Smooth muscle cell (in vitro differentiated cells): ENCODE data around the gene C4orf50. TPM values are rescaled to one million over a fixed set of nuclear protein-coding genes. Genes with fewer than 3 reads are reported as not detected.

ENCODE experiments used
- DNase-seq: peaks from one replicate; lab custom pipeline; 2025; ENCODE audit not compliant: unreplicated experiment; lab: John Stamatoyannopoulos, UW
- H2AFZ ChIP-seq: fragments of 200-600 bp; sonication (generic); 2 replicates; pipeline ENCODE4 v1.6.0; 2016; ENCODE audit warnings: antibody characterized with exemption, low read depth, mild to moderate bottlenecking
- H3F3A ChIP-seq: fragments of 200-600 bp; sonication (generic); 2 replicates; pipeline ENCODE4 v1.6.0; 2017; ENCODE audit warnings: antibody characterized with exemption, low read depth
- H3K27ac ChIP-seq: fragments of 200-600 bp; sonication (generic); 2 replicates; pipeline ENCODE4 v1.5.1; 2016; ENCODE audit warnings: low read depth, mild to moderate bottlenecking
- H3K27me3 ChIP-seq: fragments of 200-600 bp; sonication (generic); 2 replicates; pipeline ENCODE4 v1.6.1; 2016; ENCODE audit warnings: low read depth, mild to moderate bottlenecking
- H3K36me3 ChIP-seq: fragments of 200-600 bp; sonication (generic); 2 replicates; pipeline ENCODE4 v1.5.1; 2016; ENCODE audit warnings: low read depth
- H3K4me1 ChIP-seq: fragments of 200-600 bp; sonication (generic); 2 replicates; pipeline ENCODE4 v1.5.1; 2016; ENCODE audit warnings: low read depth
- H3K4me2 ChIP-seq: fragments of 200-600 bp; sonication (generic); 2 replicates; pipeline ENCODE4 v1.6.0; 2016; ENCODE audit warnings: mild to moderate bottlenecking
- H3K4me3 ChIP-seq: fragments of 200-600 bp; sonication (generic); 2 replicates; pipeline ENCODE4 v1.5.1; 2016; ENCODE audit warnings: mild to moderate bottlenecking
- H3K79me2 ChIP-seq: fragments of 200-600 bp; sonication (generic); 2 replicates; pipeline ENCODE4 v1.6.0; 2016; ENCODE audit warnings: low read depth, mild to moderate bottlenecking
- H3K9ac ChIP-seq: fragments of 200-600 bp; sonication (generic); 2 replicates; pipeline ENCODE4 v1.6.0; 2016; ENCODE audit warnings: low read depth
- H3K9me3 ChIP-seq: fragments of 200-600 bp; sonication (generic); replicated peaks from 2 replicates; pipeline ENCODE4 v1.5.1; 2016; ENCODE audit warnings: low read depth
- H4K20me1 ChIP-seq: fragments of 200-600 bp; sonication (generic); 2 replicates; pipeline ENCODE4 v1.6.0; 2016; ENCODE audit warnings: low read depth
- WGBS: methylation state at CpG from one replicate; pipeline ENCODE4 v1.1.7; 2016; ENCODE audit warnings: low lambda C conversion rate; 5-methylcytosine and 5-hydroxymethylcytosine counted together
- polyA plus RNA-seq: library from polyadenylated mRNA; unstranded; fragments of >200 nt; fragmentation: Nextera tagmentation; extraction: Ambion mirVana; gene quantifications from 2 replicates; pipeline ENCODE4 v1.2.1, GENCODE V29; 2016
- total RNA-seq: library from RNA; depleted of rRNA; stranded (reverse); fragments of >200 nt; gene quantifications from 2 replicates; pipeline ENCODE4 v1.2.3, GENCODE V29; 2014
- TF ChIP-seq, protein P1 (sequence below): fragments of 200-600 bp; sonication (generic); IDR thresholded peaks from 2 replicates; pipeline ENCODE4 v1.5.1; 2017; ENCODE audit warnings: borderline replicate concordance, mild to moderate bottlenecking, antibody characterized with exemption; ENCODE audit not compliant: insufficient read depth, poor library complexity, severe bottlenecking

C4orf50 gene
- total and polyA plus RNA-seq, 2 experiments from 2014 or later: not detected

DNA sequence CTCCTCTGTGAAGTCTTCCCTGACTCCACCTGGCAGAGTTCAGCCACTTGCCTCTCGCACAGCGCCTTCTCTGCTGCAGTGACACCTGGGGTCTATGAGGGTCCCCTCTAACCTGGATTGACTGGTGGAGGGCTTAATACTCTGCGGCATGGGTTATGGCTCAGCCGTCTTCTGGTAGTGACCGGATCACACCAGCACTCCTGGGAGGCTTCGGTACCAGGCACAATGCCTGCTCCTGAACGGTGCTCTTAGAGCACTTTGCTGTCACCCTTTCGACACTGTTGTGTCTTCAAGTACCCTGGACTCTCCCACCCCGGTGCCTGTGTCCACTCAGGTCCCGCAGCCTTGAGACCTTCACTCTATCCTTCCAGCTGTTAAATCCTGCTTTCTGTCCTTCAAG is 50.0 kb downstream of the C4orf50 start:
- H3K27ac ChIP-seq: no peak overlapping the region

DNA sequence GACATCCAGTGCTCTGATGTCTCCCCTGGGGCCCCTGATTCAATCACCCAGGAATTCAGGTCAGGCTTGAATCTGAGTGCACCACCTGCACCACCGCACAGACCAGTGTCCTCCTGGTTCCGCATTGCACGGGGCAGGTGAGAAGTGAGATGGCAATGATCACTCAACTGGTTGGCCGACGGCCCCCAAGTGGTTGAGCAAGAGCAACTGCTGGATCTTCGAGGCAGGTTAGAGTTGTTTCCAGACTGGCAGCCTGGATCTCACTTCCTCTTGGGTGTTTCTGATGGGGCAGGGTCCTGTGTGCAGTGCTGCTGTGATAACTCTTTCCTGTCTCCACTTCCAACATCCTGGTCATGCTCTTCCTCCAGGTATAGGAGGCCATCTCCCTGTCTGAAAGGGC is 50.4 kb downstream of the C4orf50 start:
- no peaks in the 10 kb centered on the region for H3K9me3 ChIP-seq

More for the DNA sequence above, 50.0 kb downstream of the C4orf50 start:
- Histone ChIP-seq H3K36me3 (no peaks in the 10 kb centered on the region), H2AFZ (no peak overlapping the region), H4K20me1 (no peaks in the 10 kb centered on the region), H3K4me3 (no peak overlapping the region), H3K4me1 (no peaks in the 10 kb centered on the region), H3K27me3 (peaks cover 7% of the 10 kb centered on the region), H3K4me2 (no peak overlapping the region), H3K9me3 (no peaks in the 10 kb centered on the region), H3F3A (no peaks in the 10 kb centered on the region), H3K9ac (no peak overlapping the region), H3K79me2 (no peaks in the 10 kb centered on the region)
- 89% methylated on average over 10 of the region's 10 CpGs for WGBS
- DNase-seq: no peak
- TF ChIP-seq, protein P1, sequence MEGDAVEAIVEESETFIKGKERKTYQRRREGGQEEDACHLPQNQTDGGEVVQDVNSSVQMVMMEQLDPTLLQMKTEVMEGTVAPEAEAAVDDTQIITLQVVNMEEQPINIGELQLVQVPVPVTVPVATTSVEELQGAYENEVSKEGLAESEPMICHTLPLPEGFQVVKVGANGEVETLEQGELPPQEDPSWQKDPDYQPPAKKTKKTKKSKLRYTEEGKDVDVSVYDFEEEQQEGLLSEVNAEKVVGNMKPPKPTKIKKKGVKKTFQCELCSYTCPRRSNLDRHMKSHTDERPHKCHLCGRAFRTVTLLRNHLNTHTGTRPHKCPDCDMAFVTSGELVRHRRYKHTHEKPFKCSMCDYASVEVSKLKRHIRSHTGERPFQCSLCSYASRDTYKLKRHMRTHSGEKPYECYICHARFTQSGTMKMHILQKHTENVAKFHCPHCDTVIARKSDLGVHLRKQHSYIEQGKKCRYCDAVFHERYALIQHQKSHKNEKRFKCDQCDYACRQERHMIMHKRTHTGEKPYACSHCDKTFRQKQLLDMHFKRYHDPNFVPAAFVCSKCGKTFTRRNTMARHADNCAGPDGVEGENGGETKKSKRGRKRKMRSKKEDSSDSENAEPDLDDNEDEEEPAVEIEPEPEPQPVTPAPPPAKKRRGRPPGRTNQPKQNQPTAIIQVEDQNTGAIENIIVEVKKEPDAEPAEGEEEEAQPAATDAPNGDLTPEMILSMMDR: no peak

DNA sequence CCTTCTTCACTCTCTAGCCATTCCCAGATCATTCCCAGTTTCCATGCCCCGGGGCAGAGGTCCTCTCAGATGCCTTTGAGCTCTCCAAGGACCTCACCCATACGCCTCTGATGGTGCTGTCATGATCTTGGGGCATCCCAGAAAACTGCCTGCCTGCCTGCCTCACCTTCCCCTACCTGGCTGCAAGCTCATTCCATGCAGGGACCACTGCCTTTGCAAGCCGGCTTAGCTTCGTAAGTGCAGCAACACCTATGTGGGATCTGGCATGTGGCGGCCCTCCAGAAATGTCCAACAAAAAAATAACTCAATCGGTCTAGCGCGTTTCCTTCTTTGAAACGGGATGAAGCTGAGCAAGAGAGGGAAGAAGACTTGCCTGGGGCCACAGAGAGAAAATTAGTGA is 53.0 kb downstream of the C4orf50 start:
- no peaks in the 10 kb centered on the region for H3F3A ChIP-seq
- no peaks in the 10 kb centered on the region for H3K9me3 ChIP-seq
- H4K20me1 ChIP-seq: no peaks in the 10 kb centered on the region
- DNase-seq: no peak
- no peak overlapping the region for H2AFZ ChIP-seq
- H3K9ac ChIP-seq: no peak overlapping the region
- H3K36me3 ChIP-seq: no peaks in the 10 kb centered on the region
- H3K27me3 ChIP-seq: peaks cover 7% of the 10 kb centered on the region
- H3K4me3 ChIP-seq: no peak overlapping the region
- H3K4me1 ChIP-seq: no peaks in the 10 kb centered on the region
- H3K27ac ChIP-seq: no peak overlapping the region
- no peak overlapping the region for H3K4me2 ChIP-seq
- H3K79me2 ChIP-seq: no peaks in the 10 kb centered on the region
- 89% methylated on average over 9 of the region's 9 CpGs for WGBS
- TF ChIP-seq, protein P1: no peak

More for the DNA sequence above, 50.4 kb downstream of the C4orf50 start:
- Histone ChIP-seq H3K4me3 (no peak overlapping the region), H3F3A (no peaks in the 10 kb centered on the region), H2AFZ (no peak overlapping the region), H3K4me1 (no peaks in the 10 kb centered on the region), H3K4me2 (no peak overlapping the region), H3K36me3 (no peaks in the 10 kb centered on the region), H3K79me2 (no peaks in the 10 kb centered on the region), H4K20me1 (no peaks in the 10 kb centered on the region), H3K9ac (no peak overlapping the region), H3K27me3 (peaks cover 7% of the 10 kb centered on the region), H3K27ac (no peak overlapping the region)
- TF ChIP-seq, protein P1: no peak
- WGBS: 44% methylated on average over 6 of the region's 6 CpGs
- DNase-seq: no peak

DNA sequence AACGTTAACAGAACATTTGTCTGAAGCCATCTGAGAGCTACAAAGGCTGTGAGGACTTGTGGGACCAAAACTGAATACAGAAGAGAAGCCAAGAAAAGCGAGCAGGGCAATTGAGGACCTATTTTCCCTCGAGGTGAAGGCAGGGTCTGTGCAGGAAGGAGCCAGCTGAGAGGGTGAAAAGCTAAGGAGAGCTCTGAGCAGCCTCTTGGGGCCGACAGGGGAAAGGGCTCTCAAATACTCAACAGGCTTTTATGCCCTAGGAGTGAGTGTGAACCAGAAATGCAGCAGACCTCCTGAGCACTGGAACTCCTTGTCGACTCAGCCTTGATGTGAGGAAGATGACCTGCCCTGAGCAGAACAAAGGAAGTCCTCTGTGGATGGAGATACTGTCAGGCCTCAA is 54.2 kb downstream of the C4orf50 start:
- H3K4me2 ChIP-seq: no peak overlapping the region
- H3K79me2 ChIP-seq: no peaks in the 10 kb centered on the region
- TF ChIP-seq, protein P1: no peak
- H3F3A ChIP-seq: no peaks in the 10 kb centered on the region
- H4K20me1 ChIP-seq: no peaks in the 10 kb centered on the region
- 70% methylated on average over 5 of the region's 5 CpGs for WGBS
- H3K27me3 ChIP-seq: peaks cover 11% of the 10 kb centered on the region
- H3K27ac ChIP-seq: no peak overlapping the region
- H3K9ac ChIP-seq: no peak overlapping the region
- no peak overlapping the region for H3K4me3 ChIP-seq
- H3K4me1 ChIP-seq: no peaks in the 10 kb centered on the region
- H3K36me3 ChIP-seq: no peaks in the 10 kb centered on the region
- H2AFZ ChIP-seq: no peak overlapping the region
- no peak for DNase-seq
- no peaks in the 10 kb centered on the region for H3K9me3 ChIP-seq
